Adrenal gland (tissue), 5 donors: ENCODE measurements around the gene IQSEC3.

Experiments
- CTCF ChIP-seq, 6 experiments: fragments of 450-650 bp in 4 of 6; fragments of 200-600 bp in 2 of 6; sonication (generic) in 1 of 6; IDR thresholded peaks; 1 replicate in 5 of 6; 2 replicates in 1 of 6; pipeline versions ENCODE4 v1.5.1 to v1.8.0; 2016 to 2021; ENCODE audit warnings: antibody characterized with exemption in 6 of 6, mild to moderate bottlenecking in 2 of 6, moderate library complexity in 1 of 6
- POLR2A ChIP-seq, 2 donors: fragments of 450-650 bp; IDR thresholded peaks; one replicate each; pipeline ENCODE4 v1.6.1; 2017; ENCODE audit warnings: antibody characterized with exemption in 2 of 2, mild to moderate bottlenecking in 2 of 2, moderate library complexity in 1 of 2
- donor health status: DM: no; HTN: no; CAD: no.

- TF ChIP-seq POLR2A (IDR thresholded peaks at IDR 0.05) (no peak), CTCF (IDR thresholded peaks at IDR 0.05) (no peak)
Observed at GRCh38 chr12:224330-224729, 157.8 kb downstream of the IQSEC3 start.
